DMS53 (cell line): ENCODE results near the gene DGCR2.
"Not testable (repeated sequence)": the region's sequence is repeated elsewhere in the genome, so short reads cannot be mapped to it uniquely, and the experiment has no call there.

Experiments used
- DNase-seq: peaks from one replicate; lab custom pipeline; 2025; lab: John Stamatoyannopoulos, UW

The DGCR2 gene

DNA sequence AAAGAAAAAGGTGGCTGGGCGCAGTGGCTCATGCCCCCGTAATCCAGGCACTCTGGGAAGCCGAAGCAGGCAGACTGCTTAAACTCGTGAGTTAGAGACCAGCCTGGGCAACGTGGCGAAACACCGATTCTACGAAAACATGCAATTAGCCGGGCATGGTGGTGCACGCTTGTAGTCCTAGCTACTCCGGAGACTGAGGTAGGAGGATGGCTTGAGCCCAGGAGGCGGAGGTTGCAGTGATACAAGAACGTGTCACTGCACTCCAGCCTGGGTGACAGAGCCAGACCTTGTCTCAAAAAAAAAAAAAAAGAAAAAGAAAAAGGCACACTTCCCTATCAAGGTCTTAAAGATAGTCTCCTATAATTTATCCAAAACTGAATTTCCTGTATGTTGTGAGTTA, 39.4 kb downstream of the DGCR2 start:
- DNase-seq = no peak

DNA sequence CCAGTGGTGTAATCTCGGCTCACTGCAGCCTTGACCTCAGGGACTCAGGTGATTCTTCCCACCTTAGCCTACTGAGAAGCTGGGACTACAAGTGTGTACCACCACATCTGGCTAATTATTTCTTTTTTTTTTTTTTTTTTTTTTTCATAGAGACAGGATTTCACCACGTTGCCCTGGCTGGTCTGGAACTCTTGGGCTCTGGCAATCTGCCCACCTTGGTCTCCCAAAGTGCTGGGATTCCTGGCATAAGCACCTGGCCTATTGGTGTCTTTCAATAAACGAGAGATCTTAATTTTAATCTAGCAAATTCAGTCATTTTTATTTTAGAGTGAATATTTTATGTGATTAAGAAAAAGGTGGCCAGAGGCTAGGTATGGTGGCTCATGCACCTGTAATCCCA, 40.1 kb downstream of the DGCR2 start:
- no peak for DNase-seq

DNA sequence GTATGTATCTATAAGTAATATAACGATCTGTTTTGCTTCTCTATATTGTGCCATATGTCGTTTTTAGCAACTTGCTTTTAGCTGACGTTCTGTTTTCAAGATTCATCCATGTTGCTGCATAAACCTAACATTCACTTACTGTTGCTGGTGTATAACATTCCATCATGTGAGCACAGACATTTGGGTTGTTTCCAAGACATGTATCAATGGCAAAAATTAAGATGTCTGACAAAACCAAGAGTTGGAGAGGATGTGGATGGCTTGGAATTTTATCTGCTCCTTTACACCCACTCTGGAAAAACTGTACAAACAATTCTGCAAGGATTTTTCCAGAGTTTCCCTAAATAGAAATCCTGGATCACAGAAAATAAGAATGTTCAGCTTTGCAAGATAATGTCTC, 40.9 kb downstream of the DGCR2 start:
- DNase-seq = no peak

DNA sequence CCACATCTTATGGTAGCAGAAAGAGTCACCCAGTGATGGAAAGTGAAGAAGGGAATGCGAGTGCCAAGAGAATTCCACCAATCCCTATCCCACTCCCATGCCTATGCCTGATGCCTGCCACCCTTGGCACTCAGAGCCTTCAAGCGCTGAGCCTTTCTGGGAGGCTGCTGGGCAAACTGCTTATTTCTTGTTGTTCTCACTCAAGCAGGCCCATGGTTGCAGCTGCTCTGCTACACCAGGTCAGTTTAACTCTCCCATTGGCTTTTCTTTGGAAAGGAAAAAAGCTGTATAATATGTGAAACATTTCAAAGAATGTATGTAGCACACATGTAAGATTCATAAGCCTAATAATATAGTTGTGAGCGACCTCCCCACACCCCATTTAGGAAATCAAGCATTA, 41.4 kb downstream of the DGCR2 start:
- no peak for DNase-seq

DNA sequence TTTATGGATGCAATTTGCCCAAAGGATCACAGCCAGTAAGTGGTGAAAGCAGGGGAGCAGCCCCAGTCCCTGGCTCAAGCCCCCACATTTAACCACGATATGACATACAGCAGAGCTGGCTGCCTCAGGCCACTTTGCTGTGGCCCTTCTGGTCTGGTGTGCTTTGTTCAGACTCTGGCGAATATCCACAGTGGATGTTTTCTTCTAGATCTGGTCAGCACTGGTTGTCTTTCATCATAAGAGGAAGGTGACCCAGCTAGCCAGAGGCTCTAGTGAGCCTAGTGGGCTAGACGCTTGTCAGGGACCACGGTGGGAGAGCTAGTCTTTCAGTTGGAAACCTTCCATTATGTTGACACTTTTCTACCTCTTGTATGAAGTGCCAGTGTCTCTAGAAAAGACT, 42.5 kb downstream of the DGCR2 start:
- no peak for DNase-seq

DNA sequence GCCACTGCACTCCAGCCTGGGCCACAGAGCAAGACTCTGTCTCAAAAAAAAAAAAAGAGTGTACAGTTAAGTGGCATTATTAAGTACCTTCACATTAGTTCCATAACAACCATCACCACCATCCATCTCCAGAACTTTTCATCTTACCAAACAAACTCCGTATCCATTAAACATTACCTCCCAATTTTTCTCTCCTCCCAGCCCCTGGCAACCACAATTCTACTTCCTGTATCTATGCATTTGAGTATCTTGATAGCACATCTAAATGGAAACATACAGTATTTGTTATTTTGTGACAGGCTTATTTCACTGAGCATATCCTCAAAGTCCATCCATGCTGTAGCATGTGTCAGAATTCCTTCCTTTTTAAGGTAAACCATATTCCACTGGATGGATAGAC, 46.8 kb downstream of the DGCR2 start:
- no peak for DNase-seq

DNA sequence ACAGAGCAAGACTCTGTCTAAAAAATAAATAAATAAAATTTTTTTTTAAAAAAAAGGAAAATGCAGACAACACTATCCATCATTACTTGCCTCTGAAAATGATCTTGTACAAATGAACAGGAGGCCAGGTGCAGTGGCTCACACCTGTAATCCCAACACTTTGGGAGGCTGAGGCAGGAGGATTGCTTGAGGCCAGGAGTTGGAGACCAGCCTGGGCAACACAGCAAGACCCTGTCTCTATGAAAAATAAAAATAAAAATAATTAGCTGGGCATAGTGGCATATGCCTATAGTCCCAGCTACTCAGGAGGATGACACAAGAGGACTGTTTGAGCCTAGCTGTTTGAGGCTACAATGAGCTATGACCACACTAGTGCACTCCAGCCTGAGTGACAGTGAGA, 49.4 kb downstream of the DGCR2 start:
- not testable (repeated sequence) for DNase-seq

DNA sequence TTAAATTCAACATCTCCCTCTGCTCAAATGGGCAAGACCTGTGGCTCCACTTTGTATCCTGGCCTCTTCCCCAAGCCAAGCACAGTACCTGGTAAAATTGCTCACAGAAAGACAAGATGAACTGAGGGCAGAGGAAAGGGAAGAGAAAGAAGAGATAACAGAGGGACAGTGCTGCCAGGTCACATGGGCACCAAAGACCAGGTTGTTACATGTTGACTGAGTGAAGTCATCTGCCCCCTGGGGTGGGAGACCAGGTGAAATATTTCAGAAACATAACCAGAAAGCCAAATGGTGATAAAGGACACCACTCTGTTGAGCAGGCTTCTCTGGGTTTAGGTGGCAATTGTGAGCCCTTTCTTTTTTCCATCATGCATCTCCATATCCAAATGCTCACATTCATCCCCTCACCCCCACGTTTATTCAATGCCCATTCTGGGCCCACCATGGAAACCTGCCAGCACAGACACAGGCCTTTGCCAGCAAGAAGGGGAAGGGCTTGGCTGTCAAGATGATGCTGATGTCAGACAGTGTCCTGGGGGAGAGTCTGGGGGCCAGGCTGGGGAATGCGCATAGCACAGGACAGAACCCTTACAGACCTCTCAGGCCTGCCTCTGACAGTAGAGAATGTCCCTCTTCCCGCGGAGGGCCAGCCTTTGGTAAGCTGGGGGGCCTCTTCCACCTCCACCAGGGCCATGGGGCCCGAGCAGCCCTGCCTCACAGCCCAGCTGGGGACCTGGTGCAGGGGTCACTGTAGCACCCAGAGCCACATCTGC, 51.6 kb downstream of the DGCR2 start:
- DNase-seq = no peak

DNA sequence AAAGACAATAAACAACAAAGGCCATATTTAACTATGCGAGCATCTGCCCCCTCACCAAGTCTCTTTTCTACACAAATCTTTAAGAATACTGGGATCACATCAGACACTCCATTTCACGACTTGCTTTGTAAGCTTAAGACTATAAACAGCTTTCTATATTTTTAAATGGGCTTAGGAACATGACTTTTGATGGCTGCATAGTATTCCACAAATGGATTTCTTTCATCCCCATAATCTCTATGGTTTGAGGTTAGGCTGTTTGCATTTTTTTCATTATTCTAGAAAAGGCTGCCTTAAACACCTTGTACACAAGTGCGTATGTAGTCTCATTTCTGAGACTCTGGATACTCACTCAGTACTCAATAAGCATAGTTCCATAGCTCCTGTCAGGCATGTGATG, 52.8 kb downstream of the DGCR2 start:
- DNase-seq = no peak

DNA sequence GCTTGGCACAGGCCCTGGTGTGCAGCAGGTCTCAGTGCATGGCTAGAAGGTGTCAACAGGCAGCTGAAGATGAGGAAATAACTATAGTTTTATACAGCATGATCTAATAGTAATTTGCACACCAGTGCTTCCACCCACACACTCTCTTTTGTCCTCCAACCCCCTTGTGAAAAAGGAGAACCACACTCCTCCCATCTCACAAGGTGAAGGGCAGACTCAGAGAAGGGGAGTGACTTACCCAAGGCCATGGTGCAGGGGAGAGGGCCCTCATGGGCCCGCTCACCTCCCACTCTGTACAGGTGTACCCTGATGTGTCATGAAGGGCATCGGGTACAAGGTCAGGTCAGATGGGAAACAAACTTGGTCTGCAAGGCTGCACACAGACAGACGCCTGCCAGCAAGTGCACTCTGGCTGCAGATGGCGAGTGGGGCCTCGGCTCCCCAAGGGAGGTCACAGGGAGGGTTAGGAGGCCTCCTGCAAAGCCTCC, 53.4 kb downstream of the DGCR2 start:
- DNase-seq = no peak

DNA sequence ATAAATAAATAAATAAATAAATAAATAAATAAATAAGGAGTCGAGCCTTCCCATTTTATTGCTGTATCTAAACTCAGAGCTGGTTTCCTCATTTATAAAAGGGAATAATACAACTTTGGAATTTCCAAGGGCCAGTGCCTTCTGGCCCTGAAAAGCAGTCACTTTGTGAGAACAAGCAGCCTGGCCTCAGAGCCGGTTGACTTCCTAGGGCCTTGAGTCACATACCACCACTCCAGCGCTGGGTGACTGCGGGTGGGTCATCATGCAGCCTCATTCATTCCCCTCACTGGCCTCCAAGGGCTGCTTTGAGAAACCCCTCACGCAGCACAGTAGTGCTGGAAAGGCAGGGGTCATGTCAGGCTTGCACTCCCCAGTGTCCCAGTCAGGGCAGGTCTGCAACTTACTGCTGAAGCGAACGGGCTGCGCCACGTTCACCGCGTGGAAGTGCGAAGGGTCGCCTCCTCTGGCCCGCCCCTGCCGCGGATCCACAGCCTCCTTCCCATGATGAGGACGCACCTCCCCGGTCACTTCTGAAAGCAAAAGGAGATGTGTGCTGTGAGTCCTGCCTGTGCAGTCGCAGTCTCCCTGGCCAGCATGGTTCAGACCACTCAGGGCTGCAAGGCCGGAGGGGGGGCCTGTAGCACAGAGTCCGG, 54.4 kb downstream of the DGCR2 start:
- no peak for DNase-seq

DNA sequence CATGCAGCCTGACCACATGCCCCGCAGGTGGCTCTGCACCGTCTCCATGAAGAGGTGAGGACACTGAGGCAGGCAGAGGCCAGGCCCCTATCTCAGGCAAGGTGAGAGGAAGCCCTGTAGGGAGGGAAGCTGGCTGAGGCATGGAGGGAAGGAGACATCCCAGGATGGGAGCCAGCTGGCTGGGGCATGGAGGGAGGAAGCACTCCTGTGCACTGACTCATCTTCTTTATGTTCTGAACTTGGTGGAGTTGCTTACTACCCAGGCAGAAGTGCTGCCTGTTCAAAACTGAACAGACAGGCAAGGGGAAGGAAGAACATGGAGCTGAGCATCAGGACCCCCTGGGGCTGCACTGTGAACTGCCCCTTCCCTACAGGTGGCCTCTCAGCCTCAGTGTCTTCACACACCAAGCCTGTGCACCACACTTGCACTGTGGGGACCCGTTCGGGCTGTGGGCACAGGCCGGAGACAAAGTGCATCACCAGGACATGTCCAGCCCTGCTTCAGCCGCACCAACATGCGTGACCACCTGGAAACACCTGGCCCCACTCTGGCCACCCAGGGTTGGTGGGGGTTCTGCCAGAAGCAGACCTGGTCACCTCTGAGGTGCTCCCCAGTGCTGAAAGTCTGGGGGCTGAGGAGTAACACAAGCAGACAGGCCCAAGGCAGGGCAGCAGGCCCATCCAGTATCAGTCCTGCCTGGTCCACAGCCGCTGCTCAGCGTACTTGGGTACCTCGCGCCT, 55.5 kb downstream of the DGCR2 start:
- DNase-seq = no peak

DNA sequence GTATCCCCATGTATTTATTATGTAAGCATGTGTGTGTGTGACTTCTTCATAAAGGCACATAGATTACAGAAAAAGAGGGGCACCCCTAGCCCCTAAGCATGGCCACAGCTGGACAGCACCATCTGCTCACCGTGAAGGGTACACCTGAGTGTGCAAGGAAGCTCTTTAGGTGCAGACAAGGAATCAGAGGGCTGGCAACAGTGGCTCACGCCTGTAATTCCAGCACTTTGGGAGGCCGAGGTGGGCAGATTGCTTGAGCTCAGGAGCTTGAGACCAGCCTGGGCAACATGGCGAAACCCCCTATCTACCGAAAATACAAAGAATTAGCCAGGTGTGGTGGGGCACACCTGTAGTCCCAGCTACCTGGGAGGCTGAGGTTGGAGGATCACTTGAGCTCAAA, 56.3 kb downstream of the DGCR2 start:
- DNase-seq = no peak

DNA sequence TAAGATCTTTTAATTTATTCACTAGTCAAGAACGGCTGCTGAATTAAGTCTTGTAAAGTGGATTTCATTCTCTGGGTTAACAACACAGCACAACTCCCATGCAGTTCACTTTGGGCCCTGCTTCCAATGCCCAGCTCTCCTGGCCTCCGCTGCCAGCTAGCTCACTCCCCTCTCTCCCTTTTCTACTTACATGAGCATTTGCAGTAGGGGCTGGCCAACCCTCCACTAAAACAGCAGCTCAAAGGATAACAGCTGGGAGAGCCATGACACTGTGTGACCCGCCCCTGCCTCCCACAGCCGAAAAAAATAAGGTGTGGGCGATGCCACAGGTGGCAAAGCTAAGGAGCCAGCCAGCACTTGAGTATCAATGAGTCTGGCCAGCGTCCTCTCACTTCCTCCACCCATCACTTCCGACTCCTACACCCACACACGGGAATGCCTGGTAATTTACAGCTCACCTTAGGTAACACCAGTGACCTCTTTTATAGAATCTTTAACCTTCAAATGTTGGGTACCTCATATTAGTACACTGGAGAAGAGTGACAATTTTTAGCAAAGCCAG, 56.8 kb downstream of the DGCR2 start:
- no peak for DNase-seq

DNA sequence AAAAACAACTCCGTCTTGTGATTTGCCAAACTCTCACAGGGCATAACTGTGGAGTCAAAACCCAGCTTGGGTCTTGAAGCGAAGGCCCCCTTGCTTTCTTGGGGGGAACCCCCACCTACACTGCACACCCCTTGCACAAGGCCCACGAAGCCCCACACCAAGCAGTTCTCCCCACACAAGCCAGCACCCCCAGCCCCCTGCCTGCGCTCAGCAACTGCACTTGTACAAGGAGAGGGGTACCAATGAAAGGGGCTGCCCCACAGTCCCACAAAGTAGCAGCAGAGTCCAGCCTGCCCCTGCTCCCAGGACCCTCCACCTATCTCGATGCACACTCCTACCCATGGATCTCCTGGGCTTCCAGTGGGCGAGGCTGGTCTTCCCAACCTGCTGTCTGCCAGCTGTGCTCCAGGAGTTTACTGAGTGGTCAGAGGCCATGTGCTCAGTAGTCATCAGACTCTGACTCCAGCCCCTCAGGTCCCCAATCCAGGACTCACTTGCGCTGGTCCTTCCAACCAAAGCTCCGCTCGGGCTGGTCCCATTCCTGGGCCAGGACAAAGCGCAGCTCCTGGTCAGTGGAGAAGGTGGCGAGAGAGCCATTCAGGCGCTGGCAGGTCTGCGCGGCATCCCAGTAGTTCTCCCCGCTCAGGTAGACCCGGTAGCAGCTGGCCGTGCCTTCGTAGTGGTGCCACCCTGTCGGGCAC, 57.7 kb downstream of the DGCR2 start:
- no peak for DNase-seq

DNA sequence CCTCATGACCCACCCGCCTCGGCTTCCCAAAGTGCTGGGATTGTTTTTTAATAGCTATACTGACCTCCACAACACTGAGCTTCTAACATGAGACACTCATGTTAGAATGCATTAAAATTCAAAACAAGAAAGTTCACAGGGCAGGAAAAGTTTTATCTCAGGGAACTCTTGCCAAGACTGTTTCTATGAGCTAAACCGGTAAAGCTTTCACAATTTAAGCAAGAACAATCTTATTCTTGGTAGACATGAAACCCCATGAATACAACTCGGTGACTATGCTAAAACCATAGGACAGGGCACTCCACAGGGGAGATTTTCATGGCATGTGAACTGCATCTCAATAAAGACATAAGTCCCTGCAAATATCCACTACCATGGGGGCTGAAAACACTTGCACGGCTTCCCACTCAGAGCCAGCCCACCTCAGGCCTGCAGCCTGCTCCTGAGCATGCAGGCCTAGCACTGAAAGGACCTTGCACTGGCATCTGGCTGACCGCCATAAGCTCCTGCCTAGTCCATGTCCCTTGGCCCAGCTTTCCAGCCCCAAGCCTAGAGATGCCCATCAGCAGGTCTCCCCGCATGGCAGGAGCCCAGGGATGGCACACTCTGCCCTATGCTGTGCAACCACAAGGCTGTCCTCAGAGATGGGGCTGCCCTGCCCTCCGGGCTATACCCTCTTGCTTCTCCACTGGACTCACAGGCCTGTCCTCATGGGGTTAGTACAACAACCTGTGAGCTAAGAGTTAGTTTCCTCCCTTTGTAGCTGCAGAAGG, 58.4 kb downstream of the DGCR2 start:
- no peak for DNase-seq

DNA sequence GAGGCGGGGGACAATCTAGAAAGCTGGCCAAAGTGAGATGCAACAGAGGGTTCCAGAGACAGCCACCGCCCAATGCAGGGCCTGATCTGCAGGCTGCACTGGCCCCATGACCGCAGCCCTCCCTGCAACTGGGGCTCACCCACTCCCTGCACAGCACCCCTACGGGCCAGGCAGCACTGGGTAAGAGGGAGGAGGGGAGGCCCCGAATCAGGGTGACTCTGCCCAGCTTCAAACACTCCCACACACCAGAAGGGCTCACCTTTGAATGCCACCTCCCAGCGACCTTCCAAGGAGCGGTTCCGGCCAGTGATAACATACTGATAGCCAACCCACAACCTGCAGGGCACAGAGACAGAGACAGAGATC, 59.3 kb downstream of the DGCR2 start:
- DNase-seq = no peak

DNA sequence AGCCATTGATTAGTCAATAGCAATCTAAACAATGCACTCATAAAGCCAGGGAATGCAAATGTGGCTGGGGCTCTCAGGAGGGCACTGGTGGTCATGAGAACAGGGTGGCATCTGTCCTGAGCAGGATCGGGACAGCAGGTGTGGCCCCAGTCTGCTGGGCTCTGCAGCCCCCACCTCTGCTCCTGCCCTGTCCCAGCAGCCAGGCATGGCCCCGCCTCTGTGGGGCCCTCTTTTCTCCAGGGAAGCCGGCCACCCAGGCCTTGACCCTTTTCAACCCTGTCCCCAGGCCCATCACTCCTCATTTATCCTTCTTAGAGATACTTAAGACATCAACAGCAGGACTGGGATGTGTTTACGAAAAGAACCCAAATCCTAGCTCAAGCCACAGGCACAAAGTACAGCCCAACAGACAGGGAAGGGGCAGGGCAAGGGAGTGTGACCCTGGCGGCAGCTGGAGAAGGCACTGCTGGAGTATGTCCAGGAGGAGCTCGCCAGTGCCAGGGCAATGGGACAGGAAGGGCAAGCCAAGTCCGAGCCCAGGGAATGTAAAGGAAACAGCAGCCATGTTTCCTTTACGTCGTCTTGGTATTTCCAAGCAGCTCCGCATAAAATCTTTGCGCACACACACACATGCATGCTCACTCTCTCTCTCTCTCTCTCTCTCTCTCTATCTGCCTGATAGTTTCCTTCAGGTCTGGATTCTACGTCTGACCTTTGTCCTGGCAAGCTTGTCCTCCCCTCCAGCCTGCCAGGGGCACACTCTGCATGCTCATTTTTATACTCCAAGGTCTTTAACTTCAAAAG, 59.9 kb downstream of the DGCR2 start:
- no peak for DNase-seq

DNA sequence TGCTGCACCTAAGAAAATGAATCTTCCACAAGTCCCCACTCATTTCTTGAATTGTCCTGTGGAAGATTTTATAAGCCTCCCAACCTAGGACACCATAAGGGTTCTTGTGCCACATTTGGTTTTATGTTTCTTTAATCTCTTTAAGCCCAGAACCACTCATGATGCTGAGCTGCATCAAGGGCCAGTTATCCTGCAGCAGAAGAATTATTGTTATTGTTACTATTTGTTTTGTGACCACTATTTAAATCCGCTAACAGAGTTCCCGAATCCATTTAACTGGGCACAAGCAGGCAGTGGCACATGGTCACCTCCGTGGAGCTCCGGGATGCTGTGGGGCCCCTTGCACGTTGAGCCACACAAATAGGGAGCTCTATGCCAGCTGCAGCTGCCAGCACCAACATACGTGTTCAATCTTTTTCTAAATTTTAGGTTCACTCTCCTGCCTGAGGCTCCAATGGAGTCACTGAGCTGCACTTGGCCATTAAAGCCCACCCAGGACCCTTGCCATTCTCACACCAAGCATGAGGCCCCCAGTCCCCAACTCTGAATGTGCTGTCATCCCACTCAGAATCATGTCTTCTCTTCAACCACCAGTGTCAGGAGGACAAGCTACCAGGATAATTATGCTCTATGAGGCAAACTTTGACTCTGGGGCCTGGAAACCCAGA, 60.6 kb downstream of the DGCR2 start:
- no peak for DNase-seq
